Endothelial cell of umbilical vein (primary cell): ENCODE results near the gene IGF2BP1. TPM values are rescaled to one million over a fixed set of nuclear protein-coding genes. Genes with fewer than 3 reads are reported as not detected.

Experiments
- BruUV-seq: library from RNA; stranded (reverse); fragments of 400-500 nt; replicated peaks from 2 replicates; lab custom pipeline; 2021; lab: Mats Ljungman, UMichigan
- CTCF ChIA-PET: fragments of 300-600, 350-600 bp; sonication (Branson Sonifier 250); formaldehyde crosslinking; loops from one replicate; lab custom pipeline; 2021; ENCODE audit warnings: antibody characterized with exemption, inconsistent platforms; lab: Charles Lee
- POLR2A ChIA-PET: fragments of 300-600, 350-600 bp; sonication (Branson Sonifier 250); formaldehyde crosslinking; loops from one replicate; lab custom pipeline; 2021; ENCODE audit warnings: antibody characterized with exemption, inconsistent platforms; lab: Charles Lee
- DNase-seq: peaks from one replicate; pipeline ENCODE4 v3.0.0-alpha.2; 2011; ENCODE audit warnings: low read depth, low spot score
- FAIRE-seq: peaks from 2 replicates; lab custom pipeline; 2011; peaks lifted over from hg19 to GRCh38; lab: Jason Lieb, UNC
- H2AFZ ChIP-seq: 2 replicates; pipeline ENCODE4 v1.6.0; 2012; ENCODE audit warnings: low read depth, low read length, control low read depth, inconsistent platforms
- H3K27ac ChIP-seq: 2 replicates; pipeline ENCODE4 v1.5.1; 2011; ENCODE audit warnings: low read depth, mild to moderate bottlenecking, control low read depth, low read length, moderate library complexity; ENCODE audit not compliant: insufficient read depth
- H3K27me3 ChIP-seq, 2 experiments: 2 replicates each; pipeline versions ENCODE4 v1.6.0 to v1.6.1; 2011; ENCODE audit warnings: low read length in 2 of 2, mixed read lengths in 1 of 2; ENCODE audit not compliant: control insufficient read depth in 2 of 2, insufficient read depth in 2 of 2
- H3K36me3 ChIP-seq, 2 experiments: 2 replicates in 1 of 2; 3 replicates in 1 of 2; pipeline ENCODE4 v1.5.1; 2011; ENCODE audit warnings: low read length in 2 of 2, mild to moderate bottlenecking in 1 of 2, moderate library complexity in 1 of 2; ENCODE audit not compliant: control insufficient read depth in 2 of 2, insufficient read depth in 2 of 2; ENCODE audit errors: extremely low read depth in 1 of 2
- H3K4me1 ChIP-seq: 3 replicates; pipeline ENCODE4 v1.5.1; 2011; ENCODE audit warnings: mild to moderate bottlenecking, low read length; ENCODE audit not compliant: control insufficient read depth, insufficient read depth; ENCODE audit errors: extremely low read depth
- H3K4me2 ChIP-seq: 2 replicates; pipeline ENCODE4 v1.6.1; 2011; ENCODE audit warnings: low read length, control low read depth, mixed read lengths; ENCODE audit not compliant: insufficient read depth
- H3K4me3 ChIP-seq, 3 experiments: fragments of 200-600 bp in 1 of 3; sonication (generic), shearing (Covaris generic) in 1 of 3; replicated peaks in 1 of 3; 2 replicates each; pipeline ENCODE4 v1.5.1; 2011 to 2016; ENCODE audit warnings: control low read depth in 3 of 3, low read length in 3 of 3, mild to moderate bottlenecking in 2 of 3, inconsistent platforms in 1 of 3, low read depth in 1 of 3, moderate library complexity in 1 of 3; ENCODE audit not compliant: insufficient read depth in 1 of 3
- H3K79me2 ChIP-seq: 2 replicates; pipeline ENCODE4 v1.6.0; 2012; ENCODE audit warnings: low read length, inconsistent platforms; ENCODE audit not compliant: control insufficient read depth, insufficient read depth
- H3K9ac ChIP-seq: replicated peaks from 2 replicates; pipeline ENCODE3; 2011; ENCODE audit warnings: low read length, control low read depth; ENCODE audit not compliant: insufficient read depth; ENCODE audit errors: extremely low read depth
- H3K9me1 ChIP-seq: replicated peaks from 3 replicates; pipeline ENCODE4 v1.6.0; 2011; ENCODE audit warnings: mild to moderate bottlenecking, low read length; ENCODE audit not compliant: control insufficient read depth, insufficient read depth; ENCODE audit errors: extremely low read depth
- H3K9me3 ChIP-seq: replicated peaks from 2 replicates; pipeline ENCODE4 v1.5.1; 2012; ENCODE audit warnings: low read length, inconsistent platforms; ENCODE audit not compliant: control insufficient read depth, insufficient read depth
- H4K20me1 ChIP-seq: replicated peaks from 2 replicates; pipeline ENCODE3; 2011; ENCODE audit warnings: mild to moderate bottlenecking, low read length; ENCODE audit not compliant: control insufficient read depth, insufficient read depth; ENCODE audit errors: extremely low read depth
- CTCF ChIP-seq, 2 donors: IDR thresholded peaks; 1 replicate in 1 of 2; 2 replicates in 1 of 2; pipeline ENCODE4 v1.5.1; 2011; ENCODE audit warnings: low read length in 2 of 2, mild to moderate bottlenecking in 2 of 2, moderate library complexity in 2 of 2, control low read depth in 1 of 2, inconsistent platforms in 1 of 2, low read depth in 1 of 2; ENCODE audit not compliant: insufficient read depth in 1 of 2; ENCODE audit errors: extremely low read depth in 1 of 2
- EZH2 ChIP-seq: IDR thresholded peaks from 2 replicates; pipeline ENCODE4 v1.6.1; 2012; ENCODE audit warnings: borderline replicate concordance, low read depth, mild to moderate bottlenecking, moderate library complexity, low read length, inconsistent platforms; ENCODE audit not compliant: severe bottlenecking
- FOS ChIP-seq: IDR thresholded peaks from 2 replicates; pipeline ENCODE4 v1.6.1; 2011; ENCODE audit warnings: mild to moderate bottlenecking, low read length, moderate library complexity, borderline replicate concordance; ENCODE audit not compliant: insufficient read depth
- GATA2 ChIP-seq: IDR thresholded peaks from 2 replicates; pipeline ENCODE4 v1.7.0; 2011; ENCODE audit warnings: low read depth, mild to moderate bottlenecking, moderate library complexity, mixed read lengths, low read length; ENCODE audit not compliant: insufficient read length, insufficient read depth
- JUN ChIP-seq: IDR thresholded peaks from 2 replicates; pipeline ENCODE4 v1.6.1; 2011; ENCODE audit warnings: borderline replicate concordance, low read depth; ENCODE audit not compliant: insufficient read length, insufficient read depth
- MAX ChIP-seq: IDR thresholded peaks from 2 replicates; pipeline ENCODE4 v1.6.1; 2011; ENCODE audit not compliant: insufficient read depth, insufficient read length
- MYC ChIP-seq: IDR thresholded peaks from one replicate; pipeline ENCODE4 v1.6.1; 2011; ENCODE audit warnings: mild to moderate bottlenecking, low read depth, low read length
- POLR2A ChIP-seq: IDR thresholded peaks from 2 replicates; pipeline ENCODE4 v1.6.1; 2012; ENCODE audit warnings: low read depth, mild to moderate bottlenecking, control low read depth, low read length
- POLR2AphosphoS5 ChIP-seq: IDR thresholded peaks from 2 replicates; pipeline ENCODE4 v1.6.1; 2012; ENCODE audit warnings: low read depth, mild to moderate bottlenecking, control low read depth, low read length, moderate library complexity; ENCODE audit not compliant: insufficient read depth
- dilution Hi-C: fragments of 300-500 bp; cut with MboI; formaldehyde crosslinking; loops from one replicate; pipeline ENCODE4 v1.15.0; 2019; ENCODE audit warnings: low sequenced_read_pairs; ENCODE audit not compliant: extremely low pct_ligation_motif_present
- intact Hi-C: fragments of 100-400 bp; cut with micrococcal nuclease; formaldehyde crosslinking; loops from one replicate; pipeline ENCODE4 v1.10.0; 2022
- polyA plus RNA-seq, 4 experiments: library from polyadenylated mRNA; depleted of rRNA in 3 of 4; stranded (reverse) in 3 of 4; unstranded in 1 of 4; fragments of >200 nt; gene quantifications; 2 replicates each; pipeline versions ENCODE4 v1.2.1 to v1.2.3, GENCODE V29; 2011 to 2012; ENCODE audit warnings: missing spikeins in 1 of 4
- total RNA-seq: library from RNA; stranded (reverse); gene quantifications from 2 replicates; pipeline ENCODE4 v1.2.3, GENCODE V29; 2021

Gene IGF2BP1
- total and polyA plus RNA-seq, 2 donors (not counting 3 experiments of a cell fraction or from before 2014, with no cell fraction given), result 9.5 to 99.5 TPM

GRCh38 chr17:48954300-48954755 is 42.9 kb upstream of the IGF2BP1 start:
- Histone ChIP-seq H3K4me2 (no peak overlapping the region), H3K9me3 (no peaks in the 10 kb centered on the region), H3K9me1 (no peaks in the 10 kb centered on the region), H4K20me1 (no peaks in the 10 kb centered on the region), H3K27me3 (peaks cover 0 to 2% of the 10 kb centered on the region in 2 experiments), H3K9ac (no peak overlapping the region), H3K4me3 (no peak overlapping the region), H3K27ac (no peak overlapping the region), H3K79me2 (no peaks in the 10 kb centered on the region), H2AFZ (no peak overlapping the region), H3K4me1 (no peaks in the 10 kb centered on the region), H3K36me3 (no peaks in the 10 kb centered on the region)
- ChIA-PET CTCF (interaction anchor here (0.6 to 2.2 kb wide), 22 partner anchors 18 to 230 kb away, joined by 3 to 113 read pairs (median 6); partner anchors contain the start of gene IGF2BP1), POLR2A (no interaction called here)
- BruUV-seq, result no TSS peak
- FAIRE-seq (peak; percentile 93), DNase-seq (peak; percentile 69)
- intact Hi-C loops, result loop anchor here (1.0 kb wide), 1 partner anchor 78 kb away; no protein-coding TSS in a partner anchor
- TF ChIP-seq CTCF (IDR thresholded peaks at IDR 0.05; ENCODE audit: extremely low read depth in 1 of 2, insufficient read depth in 1 of 2, low read depth in 1 of 2, low read length in 2 of 2) (peak; percentile 66 to 69), POLR2AphosphoS5 (no peak)
- dilution Hi-C loops, result no loop called here

- BruUV-seq, result no TSS peak
- Histone ChIP-seq H3K4me1 (peaks cover 8% of the 10 kb centered on the region), H3K4me3 (no peak overlapping the region), H3K79me2 (no peaks in the 10 kb centered on the region), H3K36me3 (no peaks in the 10 kb centered on the region), H4K20me1 (no peaks in the 10 kb centered on the region), H3K9ac (no peak overlapping the region), H2AFZ (peak overlapping the region; percentile 8), H3K9me3 (no peaks in the 10 kb centered on the region), H3K9me1 (no peaks in the 10 kb centered on the region), H3K4me2 (no peak overlapping the region), H3K27ac (no peak overlapping the region), H3K27me3 (no peaks in the 10 kb centered on the region)
- ChIA-PET CTCF (interaction anchor here (0.8 to 4.1 kb wide), 8 partner anchors 8 to 348 kb away, joined by 3 to 32 read pairs (median 6); no protein-coding TSS in a partner anchor), POLR2A (interaction anchor here (0.7 to 1.6 kb wide), 2 partner anchors 18 to 36 kb away, joined by 3 to 4 read pairs; partner anchors contain the start of gene IGF2BP1)
- no peak for FAIRE-seq
- DNase-seq, result no peak
- TF ChIP-seq MYC, result no peak
- no peak for TF ChIP-seq CTCF (IDR thresholded peaks at IDR 0.05; ENCODE audit: extremely low read depth in 1 of 2, insufficient read depth in 1 of 2, low read depth in 1 of 2, low read length in 2 of 2)
- TF ChIP-seq GATA2, result no peak
- TF ChIP-seq POLR2AphosphoS5, result no peak
- TF ChIP-seq MAX, result no peak
- no peak for TF ChIP-seq JUN
- TF ChIP-seq POLR2A, result no peak
- no peak for TF ChIP-seq FOS
- no peak for TF ChIP-seq EZH2
- dilution Hi-C loops (no loop called here), intact Hi-C loops (no loop called here)
These were observed 36.2 kb upstream of the IGF2BP1 start for GRCh38 chr17:48960834-48961515.
